Measurements from ENCODE around the gene AGRN. TPM values are rescaled to one million over a fixed set of nuclear protein-coding genes. Genes with fewer than 3 reads are reported as not detected.
"Not testable (repeated sequence)": the region's sequence is repeated elsewhere in the genome, so short reads cannot be mapped to it uniquely, and the experiment has no call there.

Gene AGRN
- total RNA-seq, 1 donor, result 7.9 TPM

DNA sequence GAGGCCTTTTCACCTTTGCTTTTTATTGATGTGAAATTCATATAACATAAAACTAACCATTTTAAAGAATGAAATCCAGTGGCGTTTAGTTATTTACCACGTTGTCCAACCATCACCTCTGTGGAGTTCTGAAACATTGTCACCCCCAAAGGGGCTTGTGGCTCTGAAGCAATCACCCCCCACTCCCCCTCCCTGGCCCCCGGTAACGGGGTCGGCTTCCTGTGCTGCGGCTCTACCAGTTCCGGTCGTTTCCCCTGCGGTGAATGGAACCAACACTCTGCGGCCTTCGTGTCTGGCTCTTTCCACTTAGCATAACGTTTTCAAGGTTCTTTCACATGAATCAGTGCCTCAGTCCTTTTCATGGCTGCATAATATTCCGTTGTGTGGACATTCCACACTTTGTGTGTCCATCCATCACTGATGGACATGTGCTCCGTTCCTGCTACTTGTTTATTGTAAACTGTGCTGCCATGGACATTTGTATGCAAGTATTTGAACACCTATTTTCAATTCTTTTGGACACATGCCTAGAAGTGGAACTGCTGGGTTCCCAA is 8.4 kb upstream of the AGRN start:
- H3K4me3 ChIP-seq (ENCODE audit: low read depth, low read length), result no peak overlapping the region
- no peak for DNase-seq (ENCODE audit: low read depth)
- TF ChIP-seq CTCF (IDR thresholded peaks at IDR 0.05; ENCODE audit: insufficient read depth, low read length), result no peak

DNA sequence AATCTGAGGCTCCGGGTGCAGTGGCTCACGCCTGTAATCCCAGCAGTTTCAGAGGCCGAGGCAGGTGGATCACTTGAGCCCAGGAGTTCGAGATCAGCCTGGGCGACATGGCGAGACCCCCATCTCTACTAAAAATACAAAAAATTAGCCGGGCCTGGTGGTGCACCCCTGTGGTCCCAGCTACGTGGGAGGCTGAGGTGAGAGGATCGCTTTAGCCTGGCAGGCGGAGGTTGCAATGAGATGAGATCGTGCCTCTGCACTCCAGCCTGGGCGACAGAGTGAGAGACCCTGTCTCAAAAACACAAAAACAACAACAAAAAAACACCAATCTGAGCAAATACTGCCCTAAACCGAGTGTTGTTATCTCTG is 7.2 kb upstream of the AGRN start:
- peak overlapping the region; percentile 66 for H3K4me3 ChIP-seq (ENCODE audit: low read depth, low read length)
- not testable (repeated sequence) for DNase-seq (ENCODE audit: low read depth)

GRCh38 chr1:1013105-1013921 is 6.6 kb upstream of the AGRN start, which contains the start of gene ISG15:
ISG15 (plus strand) TSS chr1:1013497; CDS start chr1:1013574, 77 bp downstream.
- peak within 1 kb of the TSS; percentile 66 for H3K4me3 ChIP-seq (ENCODE audit: low read depth, low read length)
- no peak for TF ChIP-seq CTCF (IDR thresholded peaks at IDR 0.05; ENCODE audit: insufficient read depth, low read length)
- peak; percentile 80 for DNase-seq (ENCODE audit: low read depth)

GRCh38 chr1:1013922-1014648 is 5.8 kb upstream of the AGRN start:
- no peak for DNase-seq (ENCODE audit: low read depth)

GRCh38 chr1:1014799-1015681 is 4.9 kb upstream of the AGRN start:
- peak; percentile 21 for TF ChIP-seq CTCF (IDR thresholded peaks at IDR 0.05; ENCODE audit: insufficient read depth, low read length)
- no peak overlapping the region for H3K4me3 ChIP-seq (ENCODE audit: low read depth, low read length)
- no peak for DNase-seq (ENCODE audit: low read depth)

More at GRCh38 chr1:1013922-1014648, 5.8 kb upstream of the AGRN start:
- no peak for TF ChIP-seq CTCF (IDR thresholded peaks at IDR 0.05; ENCODE audit: insufficient read depth, low read length)
- H3K4me3 ChIP-seq (ENCODE audit: low read depth, low read length), result peak overlapping the region; percentile 66

GRCh38 chr1:1017397-1018320 is 2.3 kb upstream of the AGRN start:
- not testable (repeated sequence) for DNase-seq (ENCODE audit: low read depth); H3K4me3 ChIP-seq (ENCODE audit: low read depth, low read length)

- not testable (repeated sequence) for DNase-seq (ENCODE audit: low read depth); H3K4me3 ChIP-seq (ENCODE audit: low read depth, low read length)
These were observed 1.6 kb upstream of the AGRN start for GRCh38 chr1:1018321-1018685.

All from fibroblast of the aortic adventitia (primary cell).